GM21786 (cell line): Measurements from ENCODE around the gene RIN1.
"Not testable (repeated sequence)": the region's sequence is repeated elsewhere in the genome, so short reads cannot be mapped to it uniquely, and the experiment has no call there.

Source experiments
- ATAC-seq: cut with Tn5 transposase; IDR thresholded peaks from one replicate; pipeline ENCODE4 v1.9.1; 2021; ENCODE audit not compliant: unreplicated experiment

RIN1 gene

DNA sequence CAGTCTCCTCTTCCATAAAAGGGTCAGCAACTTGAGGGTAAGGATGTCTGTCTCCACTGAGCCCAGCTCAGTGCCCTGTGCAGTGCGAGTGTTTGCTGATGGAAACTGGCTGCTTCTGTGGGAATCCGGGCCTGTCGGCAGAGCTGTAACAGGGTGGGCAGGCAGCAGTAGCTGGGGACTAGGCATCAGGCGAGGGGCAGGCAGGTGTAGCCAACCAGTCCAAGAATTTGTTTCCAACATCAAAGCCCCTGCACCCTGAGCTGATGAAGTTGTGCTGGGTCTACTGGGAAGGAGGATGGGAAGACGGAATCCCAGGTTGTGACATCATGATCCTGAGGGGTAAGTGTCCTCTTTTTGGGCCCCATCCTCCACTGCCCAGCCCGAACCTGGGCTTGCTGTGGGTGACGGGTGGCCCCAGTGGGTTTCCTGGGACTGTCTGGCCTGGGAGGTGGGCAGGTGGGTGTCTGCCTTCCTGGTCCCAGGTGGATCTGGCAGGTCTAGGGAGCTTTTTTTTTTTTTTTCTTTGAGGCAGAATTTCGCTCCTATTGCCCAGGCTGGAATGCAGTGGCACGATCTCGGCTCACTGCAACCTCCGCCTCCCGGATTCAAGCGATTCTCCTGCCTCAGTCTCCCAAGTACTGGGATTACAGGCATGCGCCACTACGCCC lies 24.3 kb upstream of the RIN1 start:
- ATAC-seq: no peak

DNA sequence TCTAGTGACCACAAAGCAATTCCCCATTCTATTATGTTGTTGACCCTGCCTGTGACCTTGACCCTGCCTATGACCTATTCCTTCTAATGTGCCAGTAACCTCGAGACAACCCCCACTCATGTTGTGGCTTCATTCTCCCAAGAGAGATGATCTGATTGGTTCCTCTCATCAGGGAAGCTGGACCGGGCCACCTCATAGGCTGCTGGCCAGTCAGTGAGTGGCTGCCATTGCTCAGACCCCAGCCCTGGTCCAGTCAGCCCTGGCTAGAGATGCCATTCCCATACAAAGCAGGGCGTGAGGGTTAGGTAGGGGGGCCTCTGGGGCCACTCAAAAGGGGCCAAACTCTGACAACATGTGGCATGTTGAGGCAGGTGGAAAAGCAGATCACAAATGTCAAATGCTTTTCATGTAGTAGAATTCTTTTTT lies 23.4 kb upstream of the RIN1 start:
- ATAC-seq: no peak

DNA sequence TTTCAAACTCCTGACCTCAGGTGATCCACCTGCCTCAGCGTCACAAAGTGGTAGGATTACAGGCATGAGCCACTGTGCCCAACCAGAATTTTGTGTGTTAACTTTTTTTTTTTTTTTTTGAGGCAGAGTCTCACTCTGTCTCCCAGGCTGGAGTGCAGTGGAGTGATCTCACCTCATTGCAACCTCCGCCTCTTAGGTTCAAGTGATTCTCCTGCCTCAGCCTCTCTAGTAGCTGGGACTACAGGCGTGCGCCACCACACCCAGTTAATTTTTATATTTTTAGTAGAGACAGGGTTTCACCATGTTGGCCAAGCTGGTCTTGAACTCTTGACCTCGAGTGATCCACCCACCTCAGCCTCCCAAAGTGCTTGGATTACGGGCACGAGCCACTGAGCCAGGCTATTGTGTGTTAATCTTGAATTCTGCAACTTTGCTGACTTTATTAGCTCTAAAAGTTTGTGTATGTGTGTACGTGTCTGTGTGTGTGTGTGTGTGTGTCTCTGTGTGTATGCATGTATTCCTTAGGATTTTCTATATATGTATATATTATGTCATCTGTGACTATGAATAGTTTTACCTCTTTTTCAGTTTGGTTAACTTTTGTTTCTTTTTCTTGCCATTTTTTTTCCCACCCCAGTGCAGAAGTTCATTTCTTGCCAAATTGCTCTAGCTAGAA lies 14.5 kb upstream of the RIN1 start:
- not testable (repeated sequence) for ATAC-seq

DNA sequence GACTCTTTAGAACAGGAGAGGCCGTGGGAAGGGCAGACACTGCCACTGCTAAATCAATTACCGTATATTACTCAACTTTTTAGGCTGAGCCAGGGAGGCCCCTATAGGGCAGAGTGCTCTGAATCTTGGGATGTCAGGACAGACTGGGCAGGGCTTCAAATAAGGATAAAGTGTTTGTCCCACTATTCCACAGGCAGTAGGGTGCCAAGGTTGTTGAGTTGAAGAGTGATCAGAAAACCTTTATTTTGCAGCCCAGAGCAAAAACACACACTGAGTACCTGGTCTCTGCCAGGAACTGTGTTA lies 12.8 kb upstream of the RIN1 start:
- no peak for ATAC-seq

DNA sequence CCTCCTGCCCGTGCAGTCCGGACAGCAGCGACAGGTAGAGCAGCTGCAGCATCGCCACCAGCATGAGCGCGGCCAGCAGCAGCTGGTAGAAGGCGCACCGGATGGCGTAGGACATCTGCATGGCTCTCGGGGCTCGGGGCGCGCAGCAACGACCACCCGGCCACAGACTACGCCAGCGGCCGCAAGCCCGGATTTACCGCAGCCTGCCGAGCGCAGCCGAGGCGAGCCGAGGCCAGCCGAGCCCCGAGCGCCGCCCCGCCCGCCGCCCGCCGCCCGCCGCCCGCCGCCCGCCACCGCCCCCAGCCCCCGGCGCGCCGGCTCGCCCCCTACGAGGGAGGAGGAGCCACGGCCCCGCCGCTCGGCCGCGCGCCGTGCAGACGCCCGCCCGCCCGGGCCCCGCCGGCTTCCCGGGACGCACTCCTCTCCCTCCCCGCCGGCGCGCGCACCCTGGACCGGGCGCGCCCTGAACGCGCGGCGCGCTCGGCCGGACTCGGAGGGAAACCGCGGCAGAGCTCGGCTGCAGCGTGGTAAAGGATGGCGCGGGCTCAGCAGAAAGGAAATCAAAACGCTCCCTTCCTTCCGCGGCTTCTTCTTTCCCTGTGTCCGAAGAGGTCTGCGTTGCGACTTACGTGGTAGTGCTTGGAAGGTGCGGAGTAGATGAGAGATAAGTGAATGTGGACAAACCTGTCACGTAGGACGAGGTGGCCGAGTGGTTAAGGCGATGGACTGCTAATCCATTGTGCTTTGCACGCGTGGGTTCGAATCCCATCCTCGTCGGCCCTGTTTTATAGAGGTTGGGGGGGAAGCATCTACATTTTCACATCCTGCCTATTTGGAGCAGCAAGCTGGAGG lies 11.4 kb upstream of the RIN1 start, which contains the start of gene B4GAT1:
B4GAT1 (minus strand) TSS at position 205 of the 852 bp plus-strand sequence; CDS start at position 121, 84 bp downstream.
- no peak for ATAC-seq

DNA sequence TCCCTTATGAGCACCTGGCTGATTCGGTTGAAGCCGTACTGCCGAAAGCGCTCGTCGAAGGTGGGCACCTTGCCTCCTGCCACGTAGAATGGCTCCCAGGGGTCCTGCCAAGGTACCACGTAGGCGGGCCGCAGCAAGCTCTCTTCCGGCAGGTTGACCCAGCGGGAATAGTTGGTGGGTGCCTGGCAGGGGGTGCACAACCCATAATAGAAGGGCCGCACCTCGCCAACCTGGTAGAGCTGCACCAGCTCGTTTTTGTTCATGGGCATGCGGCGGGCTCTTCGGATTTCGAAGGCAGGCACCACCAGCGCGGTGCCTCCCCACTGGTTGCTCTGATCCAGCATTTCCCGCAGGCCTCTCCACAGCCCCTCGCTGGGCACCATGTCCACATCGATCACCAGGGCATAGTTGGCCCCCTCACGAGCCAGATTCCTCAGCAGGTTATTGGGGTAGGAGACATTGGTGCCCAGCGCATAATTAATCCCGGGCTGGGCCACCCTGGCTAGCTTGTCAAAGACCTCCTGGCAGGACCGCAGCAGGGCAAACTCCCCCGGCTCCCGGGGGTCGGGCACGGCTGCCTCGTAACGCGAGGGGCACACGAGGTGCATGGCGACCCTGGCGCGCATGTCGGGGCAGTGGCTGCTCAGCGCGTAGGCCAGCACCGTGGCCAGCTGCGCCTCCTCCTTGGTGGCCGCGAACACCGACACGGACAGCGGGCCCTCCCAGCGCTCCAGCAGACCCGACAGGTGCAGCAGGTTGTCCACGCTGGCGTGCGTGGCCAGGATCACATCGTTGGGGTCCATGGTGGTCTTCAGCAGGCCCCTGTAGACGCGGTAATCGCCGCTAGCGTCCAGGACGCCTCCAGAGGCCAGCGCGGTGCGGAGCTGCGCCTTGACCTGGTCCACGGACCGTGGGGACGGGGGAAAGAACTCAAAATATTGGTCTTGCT lies 10.5 kb upstream of the RIN1 start:
- ATAC-seq: no peak

DNA sequence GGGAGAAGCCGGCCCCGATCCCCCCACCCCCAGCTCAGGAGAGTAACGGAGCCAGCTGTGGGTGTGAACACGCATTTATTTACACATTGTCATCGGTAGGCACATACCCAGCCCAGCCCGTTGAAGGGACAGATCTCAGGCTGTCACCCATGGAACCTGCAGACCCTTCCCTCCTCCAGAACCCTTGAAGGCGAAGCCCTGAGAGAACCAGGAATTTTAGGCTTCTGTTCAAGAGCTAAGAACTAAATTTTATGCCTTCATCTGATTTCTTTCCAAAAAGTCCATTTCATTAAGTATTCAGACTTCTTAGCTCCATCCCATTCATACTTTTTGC lies 9.0 kb upstream of the RIN1 start:
- no peak for ATAC-seq

DNA sequence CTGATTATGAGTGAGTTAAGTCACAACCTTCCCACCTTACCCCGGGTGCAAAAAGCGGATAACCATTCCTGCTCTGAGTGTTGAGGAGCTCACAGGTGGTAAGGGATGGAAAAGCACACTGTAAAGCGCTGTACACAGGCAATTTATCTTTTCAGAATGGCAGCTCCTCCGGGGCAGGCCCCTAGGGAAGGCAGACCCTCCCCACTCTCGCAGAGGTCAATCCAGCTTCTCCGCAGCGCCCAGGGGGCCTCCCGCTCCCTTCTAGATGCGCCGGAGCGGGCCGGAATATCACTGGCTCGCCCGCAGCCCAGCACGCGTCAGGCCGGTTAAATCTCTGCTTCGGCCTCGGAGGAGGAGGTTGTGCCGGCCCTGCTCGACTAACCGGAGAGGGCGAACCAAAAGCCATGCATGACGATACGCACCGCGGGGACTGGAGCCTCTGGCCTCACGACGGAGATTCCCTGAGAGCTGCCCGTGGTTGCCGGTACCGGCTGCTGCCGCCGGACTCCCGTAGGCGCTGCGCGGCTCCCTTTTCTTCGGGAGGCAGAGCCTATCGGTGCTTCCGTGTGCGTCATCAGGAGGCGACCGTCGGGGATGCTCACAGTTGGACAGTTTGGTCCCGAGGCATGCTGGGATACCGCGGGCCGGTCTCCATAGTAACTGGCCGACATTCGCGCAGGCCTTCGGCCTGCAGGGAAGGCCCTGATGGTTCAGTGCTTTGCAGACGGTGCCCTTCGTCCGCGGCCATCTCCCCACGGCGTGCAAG lies 8.5 kb upstream of the RIN1 start, which contains the start of gene BRMS1:
BRMS1 (minus strand) TSS at position 555 of the 766 bp plus-strand sequence. CDS start 2,870 bp downstream, outside the sequence.
- peak; percentile 70 for ATAC-seq

DNA sequence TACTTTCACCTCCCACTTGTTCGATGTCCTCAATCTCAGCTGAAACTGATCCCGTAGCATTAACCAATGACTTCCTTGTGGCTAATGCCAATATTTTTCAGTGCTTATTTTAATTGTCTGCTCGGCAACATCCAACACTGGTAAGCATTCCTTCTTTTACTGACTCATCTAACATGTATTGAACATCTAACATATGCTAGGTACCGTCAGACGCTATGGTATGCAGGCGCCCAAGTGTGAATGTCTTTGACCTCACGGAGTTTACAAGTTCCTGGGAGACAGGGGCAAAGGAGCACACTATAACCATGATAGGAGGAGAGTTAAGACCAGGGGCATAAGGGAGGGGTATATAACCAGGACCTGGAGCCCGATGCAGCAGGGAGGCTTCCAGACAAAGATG lies 6.9 kb upstream of the RIN1 start:
- no peak for ATAC-seq

DNA sequence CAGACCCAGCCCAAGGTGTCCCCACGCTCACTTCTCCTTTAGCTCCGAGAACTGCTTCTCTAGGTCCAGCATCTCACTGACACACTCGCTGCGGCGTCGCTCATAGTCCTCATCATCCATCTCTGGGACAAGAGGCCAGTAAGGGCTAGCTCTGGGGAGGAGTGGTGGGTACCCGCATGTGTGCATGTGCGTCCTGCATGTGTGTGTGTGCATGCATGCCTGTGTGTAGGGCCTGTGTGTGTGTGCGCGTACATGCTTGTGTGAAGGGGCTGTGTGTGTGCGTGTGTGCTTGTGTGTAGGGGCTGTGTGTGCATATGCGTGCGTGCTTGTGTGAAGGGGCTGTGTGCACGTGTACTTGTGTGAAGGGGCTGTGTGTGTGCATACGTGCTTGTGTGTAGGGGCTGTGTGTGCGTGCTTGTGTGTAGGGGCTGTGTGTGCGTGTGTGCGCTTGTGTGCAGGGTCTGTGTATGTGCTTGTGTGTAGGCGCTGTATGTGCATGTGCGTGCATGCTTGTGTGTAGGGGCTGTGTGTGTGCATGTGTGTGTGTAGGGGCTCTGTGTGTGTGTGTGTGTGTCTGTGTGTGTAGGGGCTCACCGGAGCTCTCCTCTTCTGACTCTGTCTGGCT lies 5.4 kb upstream of the RIN1 start:
- no peak for ATAC-seq

DNA sequence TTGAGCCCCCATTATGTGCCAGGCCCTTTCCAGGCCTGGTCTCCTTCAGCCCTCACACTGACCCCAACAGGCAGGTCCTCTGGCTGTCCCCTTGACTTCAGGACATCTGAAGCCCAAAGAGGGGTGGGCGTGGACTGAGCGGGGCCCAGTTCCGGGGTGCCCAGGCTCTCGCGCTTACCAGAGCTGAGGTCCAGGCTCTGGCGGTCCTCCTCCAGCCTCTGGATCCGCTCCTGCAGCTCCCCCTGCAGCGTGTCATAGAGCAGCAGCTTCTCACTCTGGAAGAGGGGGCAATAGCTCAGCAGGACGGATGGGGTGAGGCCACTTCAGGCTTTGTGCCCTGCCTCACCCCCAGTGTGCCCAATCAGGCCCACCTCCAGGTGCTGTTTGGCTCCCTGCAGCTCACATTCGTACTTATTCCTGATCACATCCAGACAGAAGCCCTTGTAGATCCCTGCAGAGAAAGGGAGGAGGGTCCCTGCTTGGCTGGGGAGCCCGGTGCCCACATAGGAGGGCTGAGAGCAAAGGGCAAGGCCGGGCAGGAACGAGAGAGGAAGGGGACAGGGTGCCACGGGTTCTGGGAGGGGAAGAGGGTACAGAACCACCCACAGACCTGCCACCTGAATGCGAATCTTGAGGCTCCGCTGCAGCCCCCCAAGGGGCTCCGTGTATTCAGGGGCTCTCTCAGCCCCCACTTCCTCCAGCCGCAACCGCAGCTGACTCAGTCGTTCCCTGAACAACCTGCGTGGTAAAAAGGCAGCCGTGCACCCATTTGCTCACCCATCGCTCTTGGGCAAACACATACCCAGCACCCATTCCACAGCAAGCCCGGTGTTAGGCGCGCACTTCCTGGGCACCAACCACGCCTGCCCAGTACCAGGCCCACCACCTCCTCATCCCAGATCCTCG lies 4.6 kb upstream of the RIN1 start:
- ATAC-seq: no peak

DNA sequence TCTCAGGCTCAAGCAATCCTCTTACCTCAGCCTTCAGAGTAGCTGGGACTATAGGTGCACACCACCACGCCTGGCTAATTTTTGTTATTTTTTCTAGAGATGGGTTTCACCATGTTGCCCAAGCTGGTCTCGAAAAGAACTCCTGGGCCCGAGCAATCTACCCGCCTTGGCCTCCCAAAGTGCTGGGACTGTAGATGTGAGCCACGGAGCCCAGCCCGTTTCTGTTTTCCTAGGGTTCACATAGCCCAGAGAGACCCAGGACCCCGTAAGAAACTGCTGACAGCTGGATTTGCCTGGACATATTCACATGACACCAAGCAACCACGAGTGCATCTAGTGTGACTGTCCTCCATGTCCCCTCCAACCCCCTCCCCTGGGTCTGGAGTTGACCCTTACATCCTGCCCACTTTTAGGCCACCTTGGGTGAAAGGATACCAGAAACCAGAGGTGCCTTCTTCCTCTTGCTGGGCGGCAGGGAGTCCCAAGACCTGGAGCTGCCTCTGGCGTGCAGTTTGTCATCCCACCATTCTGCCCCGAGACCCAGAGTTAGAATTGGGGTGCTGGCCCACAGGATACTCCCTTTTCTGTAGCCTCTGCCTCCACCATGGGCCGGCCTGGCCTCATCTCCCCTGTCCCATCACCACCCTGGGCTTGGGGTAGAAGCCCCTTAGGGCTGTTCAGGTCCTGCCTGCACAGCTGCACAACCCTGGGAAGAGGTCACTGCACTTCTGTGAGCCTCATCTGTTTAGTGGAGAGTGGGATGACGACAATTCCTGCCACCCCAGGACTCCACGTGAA lies 3.7 kb upstream of the RIN1 start:
- no peak for ATAC-seq

DNA sequence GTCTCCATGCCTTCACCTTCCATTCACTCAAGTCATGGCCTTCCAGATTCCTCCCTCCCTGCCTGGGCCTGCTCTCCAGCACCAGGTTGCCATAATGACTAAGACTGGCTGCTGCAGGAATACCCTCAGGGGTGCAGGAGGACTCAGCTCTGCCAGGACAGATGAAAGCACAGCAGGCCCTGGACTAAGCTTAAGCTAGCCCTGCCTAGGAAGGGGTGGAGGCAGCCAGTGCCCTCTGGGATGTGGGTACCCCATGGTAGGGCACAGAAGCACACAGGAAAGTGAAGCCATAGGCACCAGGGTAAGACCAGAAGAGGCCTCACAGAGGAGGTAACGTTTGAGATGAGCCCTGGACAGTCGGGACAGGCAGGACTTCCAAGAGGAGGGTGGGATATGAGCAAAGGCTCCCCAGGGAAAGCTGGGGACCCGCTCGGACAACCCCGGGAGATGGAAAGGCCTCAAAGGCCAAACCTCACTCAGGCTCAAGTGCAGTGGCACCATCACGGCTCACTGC lies 3.0 kb upstream of the RIN1 start:
- no peak for ATAC-seq

DNA sequence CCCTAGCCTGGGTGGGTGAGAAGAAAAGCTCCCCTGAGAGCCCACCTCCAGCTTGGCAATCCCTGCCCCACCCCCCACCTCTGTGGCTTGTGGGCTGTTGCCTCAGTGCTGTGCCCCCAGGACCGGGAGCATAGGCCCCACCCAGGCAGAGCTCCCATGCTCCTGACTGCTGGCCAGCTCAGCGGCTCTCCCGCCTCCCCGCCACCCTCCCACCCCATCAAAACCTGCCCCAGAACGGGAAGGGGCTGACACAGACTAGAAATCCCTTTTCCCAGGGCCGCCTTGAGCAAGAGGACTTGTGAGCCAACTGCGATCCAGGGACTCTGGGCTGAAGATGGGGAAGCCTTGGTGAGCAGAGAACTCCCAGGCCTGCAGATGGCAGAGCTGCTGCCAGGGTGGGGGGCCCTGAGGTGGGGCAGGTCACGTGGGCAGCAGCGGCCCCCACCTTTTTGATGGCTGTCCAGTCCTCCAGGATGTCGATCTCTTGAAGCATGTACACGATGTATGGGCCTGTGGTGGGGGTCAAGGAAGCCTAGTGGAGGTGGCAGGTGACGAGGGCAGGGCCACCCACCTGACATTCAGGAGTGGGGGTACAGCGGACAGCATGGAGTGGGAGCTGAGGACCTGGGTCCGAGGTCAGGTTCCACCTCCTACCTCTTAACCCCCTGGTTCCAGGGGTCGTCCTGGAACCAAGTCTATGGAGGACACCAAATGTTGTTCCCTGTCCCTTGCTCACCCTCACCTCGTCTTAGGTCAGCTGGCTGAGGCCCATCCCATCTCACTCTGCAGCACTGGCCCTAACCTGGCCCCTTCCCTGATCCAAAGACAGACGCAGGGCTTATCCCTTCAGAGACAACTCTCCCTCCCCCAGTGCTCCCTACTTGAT lies 2.3 kb upstream of the RIN1 start:
- no peak for ATAC-seq

DNA sequence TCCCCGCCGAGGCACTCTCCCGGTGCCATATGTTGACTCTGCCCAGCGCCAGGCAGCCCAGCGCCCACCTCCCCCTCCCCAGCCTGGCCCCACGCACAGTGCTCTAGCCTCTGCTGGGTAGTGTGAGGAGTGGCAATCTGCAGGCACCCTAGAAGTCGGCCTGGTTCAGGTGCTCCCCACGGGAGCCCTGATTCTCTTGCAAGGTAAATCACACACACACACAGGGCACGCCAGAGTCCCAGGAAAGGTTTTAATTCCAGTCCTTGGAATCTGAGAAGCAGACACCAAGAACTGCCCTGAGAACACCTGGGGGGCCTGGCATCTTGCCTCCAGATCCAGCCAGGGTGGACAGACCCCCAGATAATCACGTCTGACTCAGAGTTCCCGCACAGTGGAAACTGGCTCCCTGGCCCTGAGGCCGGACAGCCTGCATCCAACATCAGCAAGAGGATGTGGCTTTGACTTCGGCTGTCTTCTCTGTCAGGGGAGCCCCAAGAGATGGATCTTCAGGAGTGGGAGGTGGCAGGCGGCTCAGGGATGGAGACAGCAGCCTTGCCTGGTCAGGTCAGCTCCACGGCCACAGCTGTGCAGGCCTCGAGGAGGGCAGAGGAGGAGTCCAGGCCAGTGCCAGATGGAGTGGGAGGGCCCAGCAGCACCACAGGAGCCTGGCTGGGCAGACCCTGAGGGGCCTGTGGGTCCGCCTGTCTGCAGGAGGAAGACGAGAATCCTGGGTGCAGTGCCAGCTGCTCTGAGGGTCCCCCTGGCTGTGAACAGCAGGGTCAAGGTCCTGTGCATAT lies 1.1 kb upstream of the RIN1 start:
- no peak for ATAC-seq
